NCI-H748 (cell line): ENCODE measurements around the gene SBNO2.

Source experiments
- DNase-seq: peaks from one replicate; lab custom pipeline; 2025; ENCODE audit not compliant: unreplicated experiment; lab: John Stamatoyannopoulos, UW

The SBNO2 gene

GRCh38 chr19:1154731-1155351 is 19.2 kb downstream of the SBNO2 start:
- DNase-seq, result no peak

GRCh38 chr19:1153891-1154730 is 20.0 kb downstream of the SBNO2 start:
- no peak for DNase-seq

- DNase-seq, result no peak
Observed at GRCh38 chr19:1151917-1152587, 22.0 kb downstream of the SBNO2 start.

GRCh38 chr19:1151037-1151724 is 22.9 kb downstream of the SBNO2 start:
- no peak for DNase-seq

GRCh38 chr19:1150333-1151036 is 23.6 kb downstream of the SBNO2 start:
- no peak for DNase-seq

- no peak for DNase-seq
Observed at GRCh38 chr19:1149259-1150045, 24.6 kb downstream of the SBNO2 start.

- no peak for DNase-seq
Observed at GRCh38 chr19:1147934-1148549, 26.0 kb downstream of the SBNO2 start.

GRCh38 chr19:1146858-1147780 is 26.9 kb downstream of the SBNO2 start:
- no peak for DNase-seq

- DNase-seq, result no peak
Observed at GRCh38 chr19:1146412-1146699, 27.7 kb downstream of the SBNO2 start.

GRCh38 chr19:1145635-1146411 is 28.2 kb downstream of the SBNO2 start:
- no peak for DNase-seq

GRCh38 chr19:1144741-1145140 is 29.3 kb downstream of the SBNO2 start:
- no peak for DNase-seq

GRCh38 chr19:1143828-1144399 is 30.2 kb downstream of the SBNO2 start:
- DNase-seq, result no peak

- DNase-seq, result no peak
Observed at GRCh38 chr19:1141944-1142343, 32.1 kb downstream of the SBNO2 start.

- DNase-seq, result no peak
Observed at GRCh38 chr19:1140272-1141027, 33.6 kb downstream of the SBNO2 start.

GRCh38 chr19:1139126-1139525 is 34.9 kb downstream of the SBNO2 start:
- no peak for DNase-seq

GRCh38 chr19:1138121-1138520 is 35.9 kb downstream of the SBNO2 start:
- DNase-seq, result no peak
